GM21381 (cell line): Measurements from ENCODE around the gene TIMM23.
"Not testable (repeated sequence)": the region's sequence is repeated elsewhere in the genome, so short reads cannot be mapped to it uniquely, and the experiment has no call there.

ENCODE experiments used
- ATAC-seq: cut with Tn5 transposase; IDR thresholded peaks from one replicate; pipeline ENCODE4 v1.9.1; 2021; ENCODE audit warnings: mild to moderate bottlenecking, moderate library complexity; ENCODE audit not compliant: unreplicated experiment

TIMM23 gene

GRCh38 chr10:45972106-45972812, at the start of gene TIMM23:
Gene TIMM23 (plus strand): TSS chr10:45972489. CDS start chr10:45972625, 136 bp downstream.
- ATAC-seq: peak; percentile 78

- not testable (repeated sequence) for ATAC-seq
These were observed 45.5 kb upstream of the TIMM23 start for GRCh38 chr10:45926790-45927189.

- ATAC-seq: not testable (repeated sequence)
These were observed 41.0 kb upstream of the TIMM23 start for GRCh38 chr10:45931305-45931704.

GRCh38 chr10:45934788-45935187, 37.5 kb upstream of the TIMM23 start:
- ATAC-seq: not testable (repeated sequence)

GRCh38 chr10:45939176-45939697, 33.1 kb upstream of the TIMM23 start:
- ATAC-seq: not testable (repeated sequence)

- not testable (repeated sequence) for ATAC-seq
These were observed 31.1 kb upstream of the TIMM23 start for GRCh38 chr10:45941196-45941595.

GRCh38 chr10:45945476-45945875, 26.8 kb upstream of the TIMM23 start:
- not testable (repeated sequence) for ATAC-seq

GRCh38 chr10:45947363-45947762, 24.9 kb upstream of the TIMM23 start:
- ATAC-seq: not testable (repeated sequence)

GRCh38 chr10:45948801-45949200, 23.5 kb upstream of the TIMM23 start:
- ATAC-seq: not testable (repeated sequence)

- not testable (repeated sequence) for ATAC-seq
These were observed 17.9 kb upstream of the TIMM23 start for GRCh38 chr10:45954367-45954766.

- ATAC-seq: not testable (repeated sequence)
These were observed 15.7 kb upstream of the TIMM23 start for GRCh38 chr10:45956634-45957033.

- ATAC-seq: not testable (repeated sequence)
These were observed 14.4 kb upstream of the TIMM23 start for GRCh38 chr10:45957928-45958327.

GRCh38 chr10:45962686-45963452, 9.4 kb upstream of the TIMM23 start:
- ATAC-seq: not testable (repeated sequence)

GRCh38 chr10:45971019-45971418, 1.3 kb upstream of the TIMM23 start:
- ATAC-seq: not testable (repeated sequence)

- peak; percentile 34 for ATAC-seq
These were observed 565 bp upstream of the TIMM23 start for GRCh38 chr10:45971742-45972105.

GRCh38 chr10:45972813-45973169, 502 bp downstream of the TIMM23 start:
- ATAC-seq: peak; percentile 8

GRCh38 chr10:45974041-45974440, 1.8 kb downstream of the TIMM23 start:
- ATAC-seq: not testable (repeated sequence)

- peak; percentile 80 for ATAC-seq
These were observed 6.3 kb downstream of the TIMM23 start for GRCh38 chr10:45978554-45978953.

- ATAC-seq: not testable (repeated sequence)
These were observed 9.1 kb downstream of the TIMM23 start for GRCh38 chr10:45981367-45981766.

GRCh38 chr10:45983538-45984186, 11.4 kb downstream of the TIMM23 start:
- ATAC-seq: not testable (repeated sequence)

GRCh38 chr10:45984473-45984872, 12.2 kb downstream of the TIMM23 start:
- not testable (repeated sequence) for ATAC-seq
